ENCODE measurements around the gene SP1. TPM values are rescaled to one million over a fixed set of nuclear protein-coding genes. Genes with fewer than 3 reads are reported as not detected.

Gene SP1
- total and polyA plus RNA-seq, 9 of the 15 experiments (the other 6 are each of a cell fraction or from before 2014, with no cell fraction given) = 8.0 to 65.5 (median 41.6) TPM

GRCh38 chr12:53379389-53380103 is 430 bp upstream of the SP1 start (continued):
- TF ChIP-seq ZNF511 (CRISPR knock-in tag; IDR thresholded peaks at IDR 0.05) = peak; percentile 80; the same call in 1 of the 2 replicates
- no peak for TF ChIP-seq E4F1 (CRISPR knock-in tag; IDR thresholded peaks at IDR 0.05; ENCODE audit: borderline replicate concordance)
- TF ChIP-seq SIRT6 (IDR thresholded peaks at IDR 0.05; ENCODE audit: low read depth, low read length) = no peak
- no peak for TF ChIP-seq ILF3 (IDR thresholded peaks at IDR 0.05; ENCODE audit: borderline replicate concordance)
- TF ChIP-seq POLR2H (tag; IDR thresholded peaks at IDR 0.05; ENCODE audit: low read depth) = peak; percentile 86
- peak in 1 of 2 experiments; percentile 100; a peak in 2 of 4 replicates for TF ChIP-seq MLLT1 (IDR thresholded peaks at IDR 0.05)
- TF ChIP-seq NRF1 (conservative IDR thresholded peaks at IDR 0.05 in 1 of 2, IDR thresholded peaks at IDR 0.05 in 1 of 2) = peak; percentile 72 to 77
- TF ChIP-seq, protein P1, sequence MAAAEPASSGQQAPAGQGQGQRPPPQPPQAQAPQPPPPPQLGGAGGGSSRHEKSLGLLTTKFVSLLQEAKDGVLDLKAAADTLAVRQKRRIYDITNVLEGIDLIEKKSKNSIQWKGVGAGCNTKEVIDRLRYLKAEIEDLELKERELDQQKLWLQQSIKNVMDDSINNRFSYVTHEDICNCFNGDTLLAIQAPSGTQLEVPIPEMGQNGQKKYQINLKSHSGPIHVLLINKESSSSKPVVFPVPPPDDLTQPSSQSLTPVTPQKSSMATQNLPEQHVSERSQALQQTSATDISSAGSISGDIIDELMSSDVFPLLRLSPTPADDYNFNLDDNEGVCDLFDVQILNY (CRISPR knock-in tag; IDR thresholded peaks at IDR 0.05) = no peak
- TF ChIP-seq MIER1 (IDR thresholded peaks at IDR 0.05; ENCODE audit: low read depth) = no peak
- peak; percentile 94 for TF ChIP-seq RBM25 (IDR thresholded peaks at IDR 0.05; ENCODE audit: low read depth, low read length, severe bottlenecking)
- TF ChIP-seq, protein P2, sequence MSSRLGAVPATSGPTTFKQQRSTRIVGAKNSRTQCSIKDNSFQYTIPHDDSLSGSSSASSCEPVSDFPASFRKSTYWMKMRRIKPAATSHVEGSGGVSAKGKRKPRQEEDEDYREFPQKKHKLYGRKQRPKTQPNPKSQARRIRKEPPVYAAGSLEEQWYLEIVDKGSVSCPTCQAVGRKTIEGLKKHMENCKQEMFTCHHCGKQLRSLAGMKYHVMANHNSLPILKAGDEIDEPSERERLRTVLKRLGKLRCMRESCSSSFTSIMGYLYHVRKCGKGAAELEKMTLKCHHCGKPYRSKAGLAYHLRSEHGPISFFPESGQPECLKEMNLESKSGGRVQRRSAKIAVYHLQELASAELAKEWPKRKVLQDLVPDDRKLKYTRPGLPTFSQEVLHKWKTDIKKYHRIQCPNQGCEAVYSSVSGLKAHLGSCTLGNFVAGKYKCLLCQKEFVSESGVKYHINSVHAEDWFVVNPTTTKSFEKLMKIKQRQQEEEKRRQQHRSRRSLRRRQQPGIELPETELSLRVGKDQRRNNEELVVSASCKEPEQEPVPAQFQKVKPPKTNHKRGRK (tag; IDR thresholded peaks at IDR 0.05) = no peak
- no peak for TF ChIP-seq BDP1 (IDR thresholded peaks at IDR 0.05; ENCODE audit: insufficient read depth, insufficient read length)
- TF ChIP-seq HCFC1 (IDR thresholded peaks at IDR 0.05; ENCODE audit: low read depth, low read length) = peak; percentile 39; the same call in 1 of the 2 replicates
- TF ChIP-seq, protein P3, sequence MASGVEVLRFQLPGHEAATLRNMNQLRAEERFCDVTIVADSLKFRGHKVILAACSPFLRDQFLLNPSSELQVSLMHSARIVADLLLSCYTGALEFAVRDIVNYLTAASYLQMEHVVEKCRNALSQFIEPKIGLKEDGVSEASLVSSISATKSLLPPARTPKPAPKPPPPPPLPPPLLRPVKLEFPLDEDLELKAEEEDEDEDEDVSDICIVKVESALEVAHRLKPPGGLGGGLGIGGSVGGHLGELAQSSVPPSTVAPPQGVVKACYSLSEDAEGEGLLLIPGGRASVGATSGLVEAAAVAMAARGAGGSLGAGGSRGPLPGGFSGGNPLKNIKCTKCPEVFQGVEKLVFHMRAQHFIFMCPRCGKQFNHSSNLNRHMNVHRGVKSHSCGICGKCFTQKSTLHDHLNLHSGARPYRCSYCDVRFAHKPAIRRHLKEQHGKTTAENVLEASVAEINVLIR (CRISPR knock-in tag; IDR thresholded peaks at IDR 0.05) = peak; percentile 57; the same call in 1 of the 2 replicates
